HepG2 (cell line): Measurements from ENCODE around the gene FAM76A. TPM values are rescaled to one million over a fixed set of nuclear protein-coding genes. Genes with fewer than 3 reads are reported as not detected.

Experiments used
- ARNT2 ChIP-seq: sonication (generic); formaldehyde crosslinking; IDR thresholded peaks from 2 replicates; pipeline ENCODE4 v1.8.0; 2022; ENCODE audit warnings: mild to moderate bottlenecking, low read depth, missing genetic modification reagents, moderate library complexity
- CEBPG ChIP-seq: IDR thresholded peaks from 2 replicates; pipeline ENCODE4 v1.6.1; 2016
- E2F1 ChIP-seq: sonication (generic); formaldehyde crosslinking; IDR thresholded peaks from 2 replicates; pipeline ENCODE4 v1.5.0; 2020; ENCODE audit warnings: missing genetic modification reagents
- GATAD1 ChIP-seq: IDR thresholded peaks from 2 replicates; pipeline ENCODE4 v1.6.1; 2016; ENCODE audit warnings: missing genetic modification reagents, missing compliant biosample characterization
- KDM1A ChIP-seq: IDR thresholded peaks from 2 replicates; pipeline ENCODE4 v1.6.1; 2016; ENCODE audit warnings: missing compliant biosample characterization
- MED13 ChIP-seq: sonication (generic); formaldehyde crosslinking; IDR thresholded peaks from 2 replicates; pipeline ENCODE4 v1.5.0; 2020; ENCODE audit warnings: missing genetic modification reagents
- MEIS1 ChIP-seq: sonication (generic); formaldehyde crosslinking; IDR thresholded peaks from 2 replicates; pipeline ENCODE4 v1.9.0; 2021; ENCODE audit warnings: mild to moderate bottlenecking, missing genetic modification reagents, moderate library complexity, borderline replicate concordance
- NFRKB ChIP-seq: fragments of 450-650 bp; IDR thresholded peaks from 2 replicates; pipeline ENCODE4 v1.6.1; 2017
- PRDM15 ChIP-seq: sonication (generic); formaldehyde crosslinking; IDR thresholded peaks from 2 replicates; pipeline ENCODE4 v1.4.0; 2020; ENCODE audit warnings: missing genetic modification reagents
- SAP130 ChIP-seq: IDR thresholded peaks from 2 replicates; pipeline ENCODE4 v1.6.1; 2016; ENCODE audit warnings: low read depth
- ZNF20 ChIP-seq: sonication (generic); formaldehyde crosslinking; IDR thresholded peaks from 2 replicates; pipeline ENCODE4 v1.4.0; 2020; ENCODE audit warnings: mild to moderate bottlenecking, moderate library complexity, missing genetic modification reagents
- ZNF777 ChIP-seq: sonication (generic); formaldehyde crosslinking; IDR thresholded peaks from 2 replicates; pipeline ENCODE4 v1.4.0; 2020; ENCODE audit warnings: missing genetic modification reagents
- polyA plus RNA-seq, 8 experiments: library from polyadenylated mRNA; depleted of rRNA in 3 of 8; stranded (reverse) in 7 of 8; unstranded in 1 of 8; fragments of >200 nt; fragmentation: Illumina TruSeq in 4 of 8; extraction: Trizol in 4 of 8; gene quantifications; 2 replicates each; pipeline versions ENCODE4 v1.2.1 to v1.2.3, GENCODE V29; 2011 to 2016; ENCODE audit warnings: low read depth in 4 of 8, missing spikeins in 1 of 8, mixed read lengths in 1 of 8; ENCODE audit not compliant: insufficient read depth in 1 of 8
- total RNA-seq, 5 experiments: library from RNA; depleted of rRNA; stranded (reverse); fragments of >200 nt; fragmentation: Illumina TruSeq; extraction: Trizol; gene quantifications; 2 replicates each; pipeline ENCODE4 v1.2.3, GENCODE V29; 2016; ENCODE audit warnings: low read depth in 1 of 5
- TF ChIP-seq, protein P1 (sequence below): IDR thresholded peaks from 2 replicates; pipeline ENCODE4 v1.6.1; 2012; ENCODE audit warnings: low read length, improper control_type of control experiment
- TF ChIP-seq, protein P2 (sequence below): sonication (generic); formaldehyde crosslinking; IDR thresholded peaks from 2 replicates; pipeline ENCODE4 v1.4.0; 2020; ENCODE audit warnings: missing genetic modification reagents, borderline replicate concordance
- TF ChIP-seq, protein P3 (sequence below): sonication (generic); formaldehyde crosslinking; IDR thresholded peaks from 2 replicates; pipeline ENCODE4 v1.4.0; 2020; ENCODE audit warnings: missing genetic modification reagents

FAM76A gene
- total and polyA plus RNA-seq, 2 of the 13 experiments (the other 11 are each of a cell fraction or from before 2014, with no cell fraction given) = 4.2 to 15.7 TPM

GRCh38 chr1:27725374-27726172 is at the start of gene FAM76A (continued):
- TF ChIP-seq PRDM15 (CRISPR knock-in tag) = no peak
- peak; percentile 78 for TF ChIP-seq SAP130
- no peak for TF ChIP-seq NFRKB
- TF ChIP-seq ARNT2 (CRISPR knock-in tag) = peak; percentile 57
- TF ChIP-seq, protein P1, sequence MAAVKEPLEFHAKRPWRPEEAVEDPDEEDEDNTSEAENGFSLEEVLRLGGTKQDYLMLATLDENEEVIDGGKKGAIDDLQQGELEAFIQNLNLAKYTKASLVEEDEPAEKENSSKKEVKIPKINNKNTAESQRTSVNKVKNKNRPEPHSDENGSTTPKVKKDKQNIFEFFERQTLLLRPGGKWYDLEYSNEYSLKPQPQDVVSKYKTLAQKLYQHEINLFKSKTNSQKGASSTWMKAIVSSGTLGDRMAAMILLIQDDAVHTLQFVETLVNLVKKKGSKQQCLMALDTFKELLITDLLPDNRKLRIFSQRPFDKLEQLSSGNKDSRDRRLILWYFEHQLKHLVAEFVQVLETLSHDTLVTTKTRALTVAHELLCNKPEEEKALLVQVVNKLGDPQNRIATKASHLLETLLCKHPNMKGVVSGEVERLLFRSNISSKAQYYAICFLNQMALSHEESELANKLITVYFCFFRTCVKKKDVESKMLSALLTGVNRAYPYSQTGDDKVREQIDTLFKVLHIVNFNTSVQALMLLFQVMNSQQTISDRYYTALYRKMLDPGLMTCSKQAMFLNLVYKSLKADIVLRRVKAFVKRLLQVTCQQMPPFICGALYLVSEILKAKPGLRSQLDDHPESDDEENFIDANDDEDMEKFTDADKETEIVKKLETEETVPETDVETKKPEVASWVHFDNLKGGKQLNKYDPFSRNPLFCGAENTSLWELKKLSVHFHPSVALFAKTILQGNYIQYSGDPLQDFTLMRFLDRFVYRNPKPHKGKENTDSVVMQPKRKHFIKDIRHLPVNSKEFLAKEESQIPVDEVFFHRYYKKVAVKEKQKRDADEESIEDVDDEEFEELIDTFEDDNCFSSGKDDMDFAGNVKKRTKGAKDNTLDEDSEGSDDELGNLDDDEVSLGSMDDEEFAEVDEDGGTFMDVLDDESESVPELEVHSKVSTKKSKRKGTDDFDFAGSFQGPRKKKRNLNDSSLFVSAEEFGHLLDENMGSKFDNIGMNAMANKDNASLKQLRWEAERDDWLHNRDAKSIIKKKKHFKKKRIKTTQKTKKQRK = no peak
- TF ChIP-seq, protein P2, sequence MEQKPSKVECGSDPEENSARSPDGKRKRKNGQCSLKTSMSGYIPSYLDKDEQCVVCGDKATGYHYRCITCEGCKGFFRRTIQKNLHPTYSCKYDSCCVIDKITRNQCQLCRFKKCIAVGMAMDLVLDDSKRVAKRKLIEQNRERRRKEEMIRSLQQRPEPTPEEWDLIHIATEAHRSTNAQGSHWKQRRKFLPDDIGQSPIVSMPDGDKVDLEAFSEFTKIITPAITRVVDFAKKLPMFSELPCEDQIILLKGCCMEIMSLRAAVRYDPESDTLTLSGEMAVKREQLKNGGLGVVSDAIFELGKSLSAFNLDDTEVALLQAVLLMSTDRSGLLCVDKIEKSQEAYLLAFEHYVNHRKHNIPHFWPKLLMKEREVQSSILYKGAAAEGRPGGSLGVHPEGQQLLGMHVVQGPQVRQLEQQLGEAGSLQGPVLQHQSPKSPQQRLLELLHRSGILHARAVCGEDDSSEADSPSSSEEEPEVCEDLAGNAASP = peak; percentile 36; the same call in 1 of the 2 replicates
- TF ChIP-seq MED13 (CRISPR knock-in tag) = 0 out of 2 replicates have a peak, but pooled peaks have one; percentile 50
- peak; percentile 57 for TF ChIP-seq CEBPG (CRISPR knock-in tag)
- peak; percentile 87 for TF ChIP-seq E2F1
- TF ChIP-seq MEIS1 (CRISPR knock-in tag) = 0 out of 2 replicates have a peak, but pooled peaks have one; percentile 87
- peak; percentile 68; the same call in 1 of the 2 replicates for TF ChIP-seq ZNF777 (CRISPR knock-in tag)
- TF ChIP-seq, protein P3, sequence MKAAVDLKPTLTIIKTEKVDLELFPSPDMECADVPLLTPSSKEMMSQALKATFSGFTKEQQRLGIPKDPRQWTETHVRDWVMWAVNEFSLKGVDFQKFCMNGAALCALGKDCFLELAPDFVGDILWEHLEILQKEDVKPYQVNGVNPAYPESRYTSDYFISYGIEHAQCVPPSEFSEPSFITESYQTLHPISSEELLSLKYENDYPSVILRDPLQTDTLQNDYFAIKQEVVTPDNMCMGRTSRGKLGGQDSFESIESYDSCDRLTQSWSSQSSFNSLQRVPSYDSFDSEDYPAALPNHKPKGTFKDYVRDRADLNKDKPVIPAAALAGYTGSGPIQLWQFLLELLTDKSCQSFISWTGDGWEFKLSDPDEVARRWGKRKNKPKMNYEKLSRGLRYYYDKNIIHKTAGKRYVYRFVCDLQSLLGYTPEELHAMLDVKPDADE (CRISPR knock-in tag) = 0 out of 2 replicates have a peak, but pooled peaks have one; percentile 41
- peak; percentile 77 for TF ChIP-seq GATAD1 (CRISPR knock-in tag)
- TF ChIP-seq KDM1A (CRISPR knock-in tag) = 0 out of 2 replicates have a peak, but pooled peaks have one; percentile 8
- TF ChIP-seq ZNF20 (CRISPR knock-in tag) = peak; percentile 83; the same call in 1 of the 2 replicates
